Endometrium (tissue), 2 donors: ENCODE results near the gene RFFL.
"Not testable (repeated sequence)": the region's sequence is repeated elsewhere in the genome, so short reads cannot be mapped to it uniquely, and the experiment has no call there.

Source experiments
- FAIRE-seq: peaks from 2 replicates; lab custom pipeline; 2012; peaks lifted over from hg19 to GRCh38; lab: Jason Lieb, UNC
- donor health status: control.
- donor health status: control.

RFFL gene, protein sequence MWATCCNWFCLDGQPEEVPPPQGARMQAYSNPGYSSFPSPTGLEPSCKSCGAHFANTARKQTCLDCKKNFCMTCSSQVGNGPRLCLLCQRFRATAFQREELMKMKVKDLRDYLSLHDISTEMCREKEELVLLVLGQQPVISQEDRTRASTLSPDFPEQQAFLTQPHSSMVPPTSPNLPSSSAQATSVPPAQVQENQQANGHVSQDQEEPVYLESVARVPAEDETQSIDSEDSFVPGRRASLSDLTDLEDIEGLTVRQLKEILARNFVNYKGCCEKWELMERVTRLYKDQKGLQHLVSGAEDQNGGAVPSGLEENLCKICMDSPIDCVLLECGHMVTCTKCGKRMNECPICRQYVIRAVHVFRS

DNA sequence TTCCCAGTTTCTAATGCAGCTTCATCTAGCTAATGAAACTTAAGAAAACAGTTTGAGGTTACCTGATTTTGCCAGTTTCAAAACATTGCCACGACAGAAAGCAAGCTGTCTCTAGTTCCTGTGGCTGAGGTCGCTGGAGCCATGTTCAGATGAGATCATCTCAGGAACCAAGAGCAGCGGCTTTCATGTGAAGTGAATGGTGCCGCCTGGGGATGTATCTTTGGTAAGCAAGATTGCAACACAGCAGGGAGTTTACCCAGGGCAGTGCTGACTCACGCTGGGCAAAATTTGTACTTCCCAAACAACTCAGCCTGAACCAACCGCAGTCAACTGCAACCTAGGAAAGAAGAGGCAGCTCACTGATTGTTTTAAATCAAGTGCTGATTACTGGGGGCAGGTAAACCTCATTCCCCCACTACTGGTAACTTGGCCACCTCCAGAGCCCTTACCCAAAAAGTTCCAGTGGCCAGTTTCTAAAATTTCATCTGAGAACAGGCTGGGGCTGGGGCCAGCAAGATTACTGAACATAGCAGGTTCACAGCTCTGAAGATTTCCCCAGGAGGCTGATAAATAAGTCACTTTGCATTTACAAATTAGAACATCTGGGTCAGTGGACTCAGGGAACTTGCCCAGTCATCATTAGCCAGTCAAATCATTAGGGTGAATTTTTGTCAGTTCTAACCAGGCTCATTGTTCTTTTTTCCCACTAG lies at the start of gene RFFL:
Gene RFFL, minus strand, starts transcription at position 194 of the 710 bp plus-strand sequence. CDS start 37,154 bp downstream, outside the sequence.
- no peak for FAIRE-seq

DNA sequence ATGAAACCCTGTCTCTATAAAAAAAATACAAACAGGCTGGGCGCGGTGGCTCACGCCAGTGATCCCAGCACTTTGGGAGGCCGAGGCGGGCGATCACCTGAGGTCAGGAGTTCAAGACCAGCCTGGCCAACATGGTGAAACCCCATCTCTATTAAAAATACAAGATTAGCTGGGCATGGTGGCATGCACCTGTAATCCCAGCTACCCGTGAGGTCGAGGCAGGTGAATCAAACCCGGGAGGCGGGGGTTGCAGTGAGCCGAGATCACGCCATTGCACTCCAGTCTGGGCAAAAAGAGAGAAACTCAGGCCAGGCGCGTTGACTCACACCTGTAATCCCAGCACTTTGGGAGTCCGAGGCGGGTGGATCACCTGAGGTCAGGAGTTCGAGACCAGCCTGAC lies 47.3 kb upstream of the RFFL start:
- FAIRE-seq, result not testable (repeated sequence)

DNA sequence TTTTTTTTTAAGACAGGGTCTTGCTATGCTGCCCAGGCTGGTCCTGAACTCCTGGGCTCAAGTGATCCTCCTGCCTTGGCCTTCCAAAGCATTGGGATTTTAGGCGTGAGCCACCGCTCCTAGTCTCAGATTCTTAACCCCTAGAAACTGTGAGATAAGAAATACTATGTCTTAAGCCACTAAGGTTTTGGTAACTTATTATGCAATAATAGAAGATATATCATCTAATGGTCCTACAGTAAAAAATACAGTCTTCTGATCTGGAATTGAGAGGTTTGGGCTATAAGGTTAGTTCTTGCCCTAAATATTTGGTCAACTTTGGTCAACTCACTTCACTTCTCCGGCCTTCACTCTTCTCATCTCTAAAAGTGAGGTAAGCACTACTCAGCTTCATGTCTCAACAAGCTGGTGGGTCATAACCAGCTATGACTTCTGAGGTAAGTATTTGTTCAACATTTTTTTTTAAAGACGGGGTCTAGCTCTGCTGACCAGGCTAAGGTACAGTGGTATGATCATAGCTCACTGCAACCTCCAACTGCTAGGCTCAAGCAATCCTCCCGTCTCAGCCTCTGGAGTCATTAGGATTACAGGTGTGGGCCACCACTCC lies 41.4 kb upstream of the RFFL start:
- FAIRE-seq, result no peak

DNA sequence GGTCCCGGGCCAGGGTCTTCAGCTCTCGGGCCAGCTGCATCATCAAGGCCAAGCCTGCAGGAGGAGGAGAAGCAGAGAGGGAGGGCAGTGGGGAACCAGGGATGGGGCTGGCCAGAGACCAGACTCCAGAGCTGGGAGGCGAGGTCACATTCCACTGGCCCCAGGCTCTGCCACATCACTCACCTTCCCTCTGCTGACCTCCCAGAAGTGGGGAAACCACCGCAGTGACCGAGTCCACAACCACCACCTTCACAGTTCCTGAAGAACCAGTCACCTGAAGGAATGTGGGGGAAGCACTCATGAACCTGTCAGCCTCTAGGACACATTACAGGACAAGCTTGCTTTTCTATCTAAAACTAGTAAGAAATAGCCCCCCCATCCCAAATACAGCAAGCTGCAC lies 39.8 kb upstream of the RFFL start:
- no peak for FAIRE-seq

DNA sequence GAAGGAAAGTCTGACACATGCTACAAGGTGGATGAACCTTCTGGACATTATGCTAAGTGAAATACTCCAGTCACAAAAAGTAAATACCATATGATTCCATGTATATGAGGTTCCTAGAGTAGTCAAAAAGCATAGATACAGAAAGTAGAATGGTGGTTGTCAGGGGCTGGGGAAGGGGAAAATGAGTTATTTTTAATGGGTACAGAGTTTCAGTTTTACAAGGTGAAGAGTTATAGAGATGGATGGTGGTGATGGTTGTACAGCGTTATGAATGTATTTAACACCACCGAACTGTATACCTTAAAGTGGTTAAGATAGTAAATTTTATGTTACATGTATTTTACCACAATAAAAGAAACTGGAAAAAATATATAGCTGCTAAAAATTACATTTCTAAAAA lies 38.2 kb upstream of the RFFL start:
- FAIRE-seq, result no peak

DNA sequence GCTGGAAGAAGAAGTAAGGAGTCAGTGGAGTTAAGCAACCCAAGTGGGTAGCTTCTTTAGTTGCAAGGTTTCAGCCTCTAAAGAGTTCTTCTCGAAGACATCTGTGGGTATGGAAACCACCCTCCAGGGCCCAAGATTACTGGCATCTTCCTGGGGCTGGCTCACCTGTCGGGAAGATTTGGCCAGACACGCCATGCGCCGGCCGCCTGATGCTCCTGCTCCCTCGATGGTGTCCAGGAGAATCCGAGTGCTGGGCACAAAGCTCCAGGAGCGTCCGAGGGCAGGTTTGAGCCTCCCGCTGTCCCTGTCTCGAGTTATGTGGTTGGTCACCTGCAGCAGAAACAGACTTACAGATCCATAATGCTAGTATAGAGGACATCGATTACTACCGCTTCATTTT lies 37.5 kb upstream of the RFFL start:
- FAIRE-seq, result no peak

DNA sequence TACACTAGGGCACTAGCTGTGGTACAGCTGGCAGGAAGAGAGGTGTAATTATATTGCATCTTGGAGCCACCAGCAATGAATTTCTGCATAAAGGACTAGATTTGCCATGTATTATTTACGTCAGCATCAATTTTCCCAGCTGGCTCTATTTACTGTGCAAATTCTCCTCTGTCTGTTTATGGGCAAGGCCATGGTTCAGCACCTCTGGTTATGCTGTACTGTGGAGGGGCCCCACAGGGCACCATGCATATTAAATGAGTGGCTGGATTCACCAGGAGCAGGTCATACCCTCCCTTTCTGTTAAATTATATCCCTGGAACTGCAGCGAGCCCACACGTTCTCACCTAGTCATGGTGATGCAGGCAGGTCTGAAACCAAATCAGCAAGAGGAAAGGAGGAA lies 36.4 kb upstream of the RFFL start:
- no peak for FAIRE-seq

DNA sequence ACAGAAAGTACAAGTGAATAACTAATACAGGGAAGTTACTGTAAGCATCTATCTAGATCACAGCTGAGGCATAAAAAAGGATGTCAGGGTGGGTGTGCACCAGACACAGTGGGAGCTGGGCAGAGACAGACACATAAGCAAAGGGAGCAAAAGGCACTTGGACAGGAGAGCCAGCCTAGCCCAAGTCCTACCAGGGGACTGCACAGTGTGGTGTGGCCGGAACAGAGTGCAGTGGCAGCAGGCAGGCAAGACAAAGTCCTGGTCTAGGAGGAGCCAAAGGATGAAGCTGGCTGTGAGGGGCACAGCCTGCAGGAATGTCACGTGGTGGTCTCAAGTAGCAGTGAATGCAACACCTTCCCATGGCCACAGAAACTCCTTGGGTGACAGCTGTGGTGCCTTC lies 34.3 kb upstream of the RFFL start:
- FAIRE-seq, result no peak

DNA sequence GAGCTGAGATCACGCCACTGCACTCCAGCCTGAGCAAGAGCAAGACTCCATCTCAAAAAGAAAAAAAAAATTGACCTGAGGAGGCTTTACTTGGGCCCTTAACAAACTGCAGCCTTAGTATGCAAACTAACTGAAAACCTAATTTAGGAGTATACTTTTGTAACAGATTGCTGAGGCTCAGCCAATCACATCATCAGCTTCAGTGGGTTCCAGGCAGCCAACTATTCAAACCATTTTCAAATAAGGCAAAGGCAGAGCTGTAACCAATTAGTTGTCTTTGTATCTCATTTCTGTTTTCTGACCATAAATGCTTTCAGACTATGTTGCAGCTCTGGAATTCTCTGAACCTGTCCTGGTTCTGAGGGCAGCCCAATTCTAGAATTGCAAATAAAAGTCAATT lies 32.2 kb upstream of the RFFL start:
- FAIRE-seq, result no peak

DNA sequence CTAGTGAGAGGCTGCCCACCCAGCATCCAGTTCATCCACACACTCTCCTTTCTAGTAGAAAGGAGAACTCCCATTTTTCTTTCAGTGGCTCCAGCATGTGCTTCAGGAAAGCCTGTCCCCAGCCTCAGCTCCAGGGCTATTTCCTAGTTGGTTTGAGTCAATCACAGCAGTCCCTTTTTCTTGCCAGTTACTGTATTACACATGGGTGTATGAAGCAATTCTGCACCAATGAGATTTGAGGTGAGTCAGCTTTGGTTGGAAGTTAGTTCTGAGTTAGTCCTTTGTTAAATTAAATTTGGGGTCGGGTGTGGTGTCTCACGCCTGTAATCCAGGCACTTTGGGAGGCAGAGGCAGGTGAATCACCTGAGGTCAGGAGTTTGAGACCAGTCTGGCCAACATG lies 31.4 kb upstream of the RFFL start:
- FAIRE-seq, result no peak

DNA sequence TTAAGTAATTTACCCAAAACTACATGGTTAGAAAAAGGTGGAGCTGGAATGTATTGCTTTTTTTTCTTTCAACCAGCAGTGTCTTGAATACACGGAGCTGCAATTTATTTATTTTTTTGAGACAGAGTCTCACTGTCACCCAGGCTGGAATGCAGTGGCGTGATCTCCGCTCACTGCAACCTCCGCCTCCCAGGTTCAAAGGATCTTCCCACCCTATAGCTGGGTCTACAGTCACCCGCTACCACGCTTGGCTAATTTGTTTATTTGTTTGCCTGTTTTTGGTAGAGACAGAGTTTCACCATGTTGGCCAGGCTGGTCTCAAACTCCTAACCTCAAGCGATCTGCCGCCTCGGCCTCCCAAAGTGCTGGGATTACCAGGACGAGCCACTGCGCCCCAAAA lies 27.2 kb upstream of the RFFL start:
- FAIRE-seq, result not testable (repeated sequence)

DNA sequence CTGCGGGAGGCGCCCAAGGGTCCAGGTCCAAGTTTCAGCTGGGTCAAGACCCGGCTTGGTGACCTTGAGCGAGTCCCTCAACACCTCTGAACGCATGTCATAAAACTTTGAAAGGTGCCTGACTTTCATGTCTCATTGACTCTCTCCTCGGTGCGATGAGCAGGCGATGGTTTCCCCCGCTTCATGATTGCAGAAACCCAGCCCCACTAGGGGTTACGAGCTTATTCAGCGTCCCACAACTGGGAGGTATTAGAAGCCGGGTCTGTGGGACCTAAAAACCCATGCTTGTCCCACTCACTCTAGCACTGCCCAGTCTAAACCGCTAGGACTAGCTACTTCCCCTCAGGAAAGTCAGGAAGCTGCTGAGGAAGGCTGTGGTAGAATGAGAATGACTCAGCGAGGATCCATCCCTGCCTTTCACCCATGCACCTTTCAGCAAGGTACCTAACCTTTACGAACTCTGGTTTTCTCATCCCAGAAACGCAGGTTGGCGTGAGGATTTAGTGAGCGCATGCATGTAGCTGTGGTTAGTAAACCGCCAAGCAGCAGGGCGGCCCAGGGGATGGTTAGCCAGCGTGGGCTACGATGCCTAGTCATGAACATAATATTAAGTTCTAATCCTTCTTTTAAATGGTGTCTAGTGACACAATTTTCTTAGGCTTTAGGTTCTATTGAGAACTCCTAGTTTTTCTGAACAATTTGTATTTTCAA lies 26.2 kb upstream of the RFFL start:
- FAIRE-seq, result no peak

DNA sequence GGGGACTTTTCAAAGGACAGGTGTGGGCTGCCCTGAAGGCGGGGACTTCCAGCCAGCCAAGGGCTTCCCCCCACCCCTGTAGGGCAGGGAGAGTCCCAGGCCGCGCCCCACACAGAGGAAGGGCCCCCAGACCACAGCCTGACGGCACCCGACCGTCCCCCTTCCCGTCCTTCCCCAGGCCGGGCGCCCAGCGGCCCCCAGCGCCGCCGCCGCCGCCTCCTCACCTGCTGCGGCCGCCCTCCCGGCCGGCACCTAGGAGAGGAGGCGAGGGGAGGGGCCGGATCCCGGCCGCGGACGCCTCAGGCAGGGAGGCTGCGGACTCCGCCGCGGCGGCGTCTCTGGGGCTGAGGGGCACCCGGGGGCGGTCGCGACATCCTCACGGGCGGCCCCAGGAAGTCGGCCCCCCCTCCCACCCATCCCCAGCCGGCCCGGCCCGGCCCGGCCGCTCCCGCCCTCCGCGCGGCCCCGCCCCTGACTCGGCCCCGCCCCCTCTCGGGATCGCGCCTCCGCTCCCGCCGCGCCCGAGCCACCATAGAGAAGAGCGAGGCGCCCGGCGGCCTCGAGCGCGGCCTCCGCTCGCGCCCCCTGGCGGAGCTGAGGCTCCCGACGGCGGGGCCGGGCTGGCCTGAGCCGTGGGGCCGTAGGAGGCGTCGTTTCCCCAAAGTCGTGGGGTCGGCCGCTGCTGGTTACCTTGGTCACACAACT lies 25.5 kb upstream of the RFFL start:
- FAIRE-seq, result no peak

DNA sequence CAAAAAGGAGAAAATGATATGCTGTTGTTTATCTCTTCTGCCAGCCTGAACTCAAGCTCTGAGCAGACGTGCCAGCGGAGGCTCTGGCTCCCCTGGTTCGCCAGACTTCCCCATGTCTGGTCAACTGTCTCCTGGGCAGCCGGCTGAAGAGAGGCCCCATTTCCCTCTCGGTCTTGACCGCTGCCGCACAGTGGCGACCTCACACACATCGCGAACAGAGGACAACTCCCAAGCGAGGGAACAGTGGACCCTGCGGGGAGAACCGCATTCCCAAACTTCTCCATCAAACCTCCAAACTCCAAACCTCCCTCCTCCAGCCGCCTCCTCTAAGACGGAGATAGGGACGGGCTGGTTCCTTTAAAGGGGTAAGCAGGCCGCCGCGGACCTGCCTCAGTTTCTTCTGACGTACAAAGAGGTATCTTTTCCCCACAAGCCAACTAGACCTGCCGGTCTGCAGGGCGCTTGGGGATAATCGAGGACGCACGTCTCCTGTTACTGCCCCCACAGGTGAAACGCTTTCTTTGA lies 24.9 kb upstream of the RFFL start:
- FAIRE-seq, result no peak

DNA sequence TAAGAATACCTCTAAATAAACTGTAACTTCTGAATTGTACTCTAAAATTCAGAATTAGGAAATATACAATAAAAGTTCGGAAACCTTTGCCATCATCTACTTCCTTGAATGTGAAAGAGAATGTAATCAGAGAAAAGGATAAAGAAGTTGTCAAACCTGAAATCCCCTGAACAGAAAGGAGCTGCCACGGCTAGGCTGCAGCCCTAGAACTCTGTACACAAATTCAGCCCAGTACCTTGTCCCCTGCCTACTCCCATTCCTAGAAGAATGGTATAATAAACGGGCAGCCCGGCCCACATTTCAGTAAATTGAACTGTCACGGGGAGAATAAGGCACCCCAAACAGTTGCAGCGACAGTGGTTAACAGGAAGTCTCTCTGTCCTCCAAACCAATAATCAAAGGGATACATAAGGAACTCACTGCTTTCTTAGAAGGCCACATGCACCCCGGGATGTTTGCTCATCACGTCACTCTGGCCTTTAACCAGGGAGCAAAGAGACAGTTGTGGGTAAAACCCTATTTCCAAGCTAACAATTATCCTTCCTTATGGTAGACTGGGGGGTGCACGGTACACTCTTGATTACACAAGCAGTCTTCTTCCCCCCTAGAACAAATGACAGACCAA lies 24.3 kb upstream of the RFFL start:
- FAIRE-seq, result no peak

DNA sequence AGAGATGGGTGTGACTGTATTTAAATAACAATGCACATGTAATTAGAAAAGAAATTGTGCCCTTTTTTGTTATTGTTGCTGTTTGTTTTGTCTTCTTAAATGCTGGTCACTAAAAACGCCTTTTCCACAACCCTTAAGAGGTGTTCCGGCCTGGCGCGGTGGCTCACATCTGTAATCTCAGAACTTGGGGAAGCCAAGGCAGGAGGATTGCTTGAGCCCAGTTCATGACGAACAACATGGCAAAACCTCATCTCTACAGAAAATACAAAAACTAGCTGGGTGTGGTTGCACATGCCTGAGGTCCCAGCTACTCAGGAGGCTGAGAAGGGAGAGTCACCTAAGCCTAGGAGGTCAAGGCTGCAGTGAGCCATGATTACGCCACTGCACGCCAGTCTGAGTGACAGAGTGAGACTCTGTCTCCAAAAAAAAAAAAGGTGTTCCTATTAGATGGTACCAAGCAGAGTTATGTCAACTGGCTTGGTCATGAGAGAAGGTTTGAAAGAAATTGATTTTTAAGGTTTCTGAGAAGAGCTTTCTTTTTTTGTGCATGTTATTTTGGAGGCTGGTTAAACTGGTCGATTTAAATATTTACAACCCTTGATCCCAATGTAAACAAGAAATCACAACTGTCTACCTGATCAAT lies 23.5 kb upstream of the RFFL start:
- no peak for FAIRE-seq

DNA sequence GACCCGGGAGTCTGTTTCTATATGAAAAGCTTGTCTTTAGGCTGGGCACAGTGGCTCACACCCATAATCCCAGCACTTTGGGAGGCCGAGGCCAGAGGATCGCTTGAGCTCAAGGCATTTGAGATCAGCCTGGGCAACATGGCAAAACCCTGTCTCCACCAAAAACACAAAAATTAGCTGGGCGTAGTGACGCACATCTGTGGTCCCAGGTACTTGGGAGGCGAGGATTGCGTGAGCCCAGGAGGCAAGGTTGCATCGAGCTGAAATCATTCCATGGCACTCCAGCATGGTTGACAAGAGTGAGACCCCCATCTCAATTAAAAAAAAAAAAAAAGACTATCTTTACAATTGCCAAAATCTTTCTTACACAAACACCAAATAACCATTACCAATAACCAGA lies 22.7 kb upstream of the RFFL start:
- FAIRE-seq, result no peak

DNA sequence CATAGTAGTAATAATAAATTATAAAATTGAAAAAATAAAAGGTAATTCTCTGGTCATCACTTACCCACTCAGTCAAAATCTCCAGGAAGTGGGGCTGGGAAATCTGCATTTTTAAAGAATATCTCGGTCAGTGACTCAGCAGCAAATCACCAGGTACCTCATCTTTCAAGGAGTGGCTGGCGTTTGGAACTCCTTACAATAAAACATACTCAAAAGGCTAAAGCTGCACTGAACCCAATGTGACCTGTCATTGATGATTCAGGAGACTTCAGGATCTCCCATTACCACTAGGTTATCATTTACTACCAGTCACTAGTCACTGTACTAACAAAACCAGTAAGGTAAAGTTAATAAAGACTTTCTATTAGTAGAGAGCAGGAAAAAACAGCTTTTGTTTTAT lies 21.5 kb upstream of the RFFL start:
- FAIRE-seq, result no peak

DNA sequence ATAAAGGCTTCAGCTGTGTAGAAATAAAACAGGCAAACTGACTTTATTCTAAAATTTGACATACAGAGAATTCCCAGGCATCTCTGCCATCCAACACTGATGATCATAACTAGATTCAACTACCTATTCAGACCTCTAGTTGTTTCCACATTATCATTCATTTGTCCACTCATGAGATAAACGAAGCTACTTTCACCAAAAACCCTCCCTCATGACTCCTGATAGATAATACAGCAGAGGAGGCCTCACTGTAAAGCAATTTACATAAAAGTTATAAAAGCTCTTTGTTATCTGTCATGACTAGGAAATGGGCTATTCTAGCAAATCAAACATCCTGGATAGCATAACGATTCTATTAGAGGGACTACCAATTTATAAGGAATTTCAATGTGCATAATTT lies 19.6 kb upstream of the RFFL start:
- no peak for FAIRE-seq

DNA sequence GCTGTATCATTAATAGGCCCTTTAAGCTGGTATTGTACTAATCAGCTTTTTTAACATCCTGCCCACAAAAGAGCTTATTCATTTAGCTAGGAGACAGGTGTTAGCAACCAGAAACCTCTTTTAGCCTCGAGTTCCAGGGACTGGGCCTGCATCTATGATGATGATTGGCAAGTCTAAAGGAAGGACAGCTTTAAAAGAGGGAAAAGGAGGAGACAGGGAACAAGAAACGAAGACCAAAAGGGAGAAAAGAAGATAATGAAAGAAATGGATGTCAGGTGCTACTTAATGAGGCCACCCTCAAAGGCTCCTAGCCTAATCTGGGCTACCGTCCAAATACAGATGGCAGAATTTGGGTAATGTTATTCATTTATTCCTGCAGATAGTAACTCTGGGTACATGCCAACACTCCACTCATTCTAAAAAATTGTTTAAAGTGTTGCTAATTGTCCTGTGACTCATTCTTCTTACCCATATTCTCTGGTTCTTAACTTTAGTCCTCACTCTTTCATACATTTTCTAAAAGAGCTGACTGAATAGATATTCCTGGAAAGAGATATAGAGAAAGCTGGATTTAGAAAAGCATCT lies 18.7 kb upstream of the RFFL start:
- FAIRE-seq, result no peak

DNA sequence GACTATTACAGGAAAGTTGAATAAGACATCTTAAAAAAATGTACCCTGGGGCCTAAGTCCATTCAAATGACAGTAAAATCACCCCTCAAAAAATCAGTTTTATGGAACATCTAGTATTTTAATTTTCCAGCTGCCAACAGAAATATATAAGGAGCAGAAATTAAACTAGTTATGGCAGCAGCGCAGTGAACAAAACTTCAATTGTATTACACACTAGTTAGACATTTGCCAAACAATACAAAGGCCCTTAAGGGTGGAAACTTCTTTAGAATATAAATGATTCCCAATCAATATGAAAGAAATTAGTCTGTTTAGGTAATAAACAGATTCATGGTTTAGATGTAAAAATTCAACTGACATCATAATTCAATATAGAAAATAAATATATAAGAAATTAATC lies 18.1 kb upstream of the RFFL start:
- FAIRE-seq, result no peak
